ENCODE measurements around the gene SSC5D. TPM values are rescaled to one million over a fixed set of nuclear protein-coding genes. Genes with fewer than 3 reads are reported as not detected.

The SSC5D gene
- total RNA-seq: 6.9 and 19.6 TPM in 2 replicates

DNA sequence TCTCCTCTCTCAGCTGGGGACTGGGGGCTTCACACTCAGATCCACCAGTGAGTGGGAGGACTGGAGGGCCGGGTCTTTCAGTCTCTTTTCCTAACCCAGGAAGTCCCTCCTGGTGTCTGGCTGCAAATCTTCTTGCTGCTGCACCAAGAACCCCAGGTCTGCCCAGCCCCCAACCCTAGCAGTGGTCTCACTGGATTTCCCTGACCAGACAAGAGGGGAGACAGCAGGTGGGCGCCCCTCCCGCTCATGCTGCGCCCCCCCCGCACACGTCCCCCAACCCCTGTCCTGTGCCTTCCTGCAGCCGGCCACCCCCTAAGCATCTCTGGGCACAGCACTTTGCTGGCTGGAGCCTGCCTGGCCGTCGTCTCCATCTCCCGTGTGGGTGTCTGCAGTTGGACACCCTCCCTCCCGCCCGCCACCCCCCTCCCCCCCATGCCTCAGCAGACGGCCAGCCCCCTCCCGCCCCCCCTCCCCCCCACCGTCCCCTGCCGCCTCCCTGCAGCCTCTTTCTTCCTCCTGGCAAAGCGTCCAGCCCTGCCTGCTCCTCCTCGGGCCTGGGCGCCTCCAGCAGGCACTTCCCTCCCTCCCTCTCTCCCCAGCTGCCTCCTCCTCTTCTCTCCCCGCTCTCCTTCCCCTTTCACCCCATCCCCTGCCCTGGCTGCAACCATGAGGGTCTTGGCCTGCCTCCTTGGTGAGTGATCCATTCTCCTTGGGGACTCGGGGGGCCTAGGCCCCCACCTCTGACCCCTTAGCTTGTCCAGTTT lies at the start of gene SSC5D:
SSC5D (plus strand) TSS at position 513 of the 764 bp plus-strand sequence; CDS start at position 667, 154 bp downstream.

GRCh38 chr19:55443045-55443823 lies 45.0 kb upstream of the SSC5D start, which contains the start of gene SHISA7:
Gene SHISA7 (minus strand): TSS chr19:55443300. CDS start chr19:55442863, 437 bp downstream.

GRCh38 chr19:55461259-55461973 lies 26.8 kb upstream of the SSC5D start, which contains the start of gene ISOC2:
Gene ISOC2 (minus strand): TSS chr19:55461642. CDS start chr19:55456486, 5,156 bp downstream.

DNA sequence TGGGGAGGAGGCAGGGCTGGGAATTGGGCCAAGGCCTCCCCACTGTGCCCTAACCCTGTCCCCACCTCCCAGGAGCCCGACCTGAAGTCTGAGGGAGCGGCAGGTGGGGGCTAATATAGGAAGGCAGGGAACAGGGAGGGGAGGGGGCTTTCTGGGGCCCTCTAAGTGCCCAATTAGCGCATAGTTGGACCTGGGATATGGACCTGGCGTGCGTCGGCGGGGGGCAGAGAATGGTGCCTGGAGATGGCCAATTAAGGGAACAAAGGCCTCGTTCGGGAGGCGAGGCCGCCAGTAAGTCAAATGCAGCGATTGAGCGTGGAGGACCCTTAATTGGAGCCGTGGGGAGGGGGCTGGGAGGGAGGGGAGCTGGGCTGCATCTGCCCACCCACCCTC lies 23.6 kb upstream of the SSC5D start, which contains the start of gene C19orf85:
C19orf85 (minus strand) TSS at position 90 of the 393 bp plus-strand sequence. CDS start 197 bp downstream, outside the sequence.

DNA sequence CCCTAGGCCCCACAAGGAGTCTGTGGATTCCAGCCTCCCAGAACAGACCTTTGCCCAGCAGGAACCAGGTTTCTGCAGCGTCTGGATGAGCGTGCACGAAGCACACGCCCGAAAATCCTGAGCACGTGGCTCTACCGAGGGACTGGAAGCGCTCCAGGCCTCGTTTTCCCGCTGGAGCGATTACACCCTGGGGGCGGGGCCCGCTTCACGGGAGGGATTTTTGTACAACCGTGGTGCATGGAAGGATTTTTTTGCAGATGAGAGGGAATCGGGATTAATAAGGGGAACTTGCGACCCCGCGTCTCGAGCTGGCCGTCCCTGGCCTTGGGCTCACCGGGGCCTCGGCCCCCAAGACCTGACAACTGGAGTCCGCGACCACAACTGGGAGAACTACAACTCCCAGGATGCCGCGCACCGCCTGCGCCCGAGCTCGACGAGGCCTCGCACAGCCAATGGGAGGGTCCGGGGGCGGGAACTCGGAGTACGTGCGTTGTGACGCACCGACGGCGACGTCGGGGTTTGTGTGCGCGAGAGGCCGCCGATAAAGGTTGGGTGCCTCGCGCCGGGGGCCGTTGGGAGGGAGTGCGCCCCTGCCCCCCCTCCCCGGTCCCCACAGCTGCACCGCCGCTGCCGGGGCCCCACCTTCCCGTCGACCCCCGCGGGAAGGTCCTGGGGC lies 12.0 kb upstream of the SSC5D start, which contains the start of gene ZNF628:
ZNF628 (plus strand) TSS at position 518 of the 676 bp plus-strand sequence. CDS start 3,294 bp downstream, outside the sequence.

DNA sequence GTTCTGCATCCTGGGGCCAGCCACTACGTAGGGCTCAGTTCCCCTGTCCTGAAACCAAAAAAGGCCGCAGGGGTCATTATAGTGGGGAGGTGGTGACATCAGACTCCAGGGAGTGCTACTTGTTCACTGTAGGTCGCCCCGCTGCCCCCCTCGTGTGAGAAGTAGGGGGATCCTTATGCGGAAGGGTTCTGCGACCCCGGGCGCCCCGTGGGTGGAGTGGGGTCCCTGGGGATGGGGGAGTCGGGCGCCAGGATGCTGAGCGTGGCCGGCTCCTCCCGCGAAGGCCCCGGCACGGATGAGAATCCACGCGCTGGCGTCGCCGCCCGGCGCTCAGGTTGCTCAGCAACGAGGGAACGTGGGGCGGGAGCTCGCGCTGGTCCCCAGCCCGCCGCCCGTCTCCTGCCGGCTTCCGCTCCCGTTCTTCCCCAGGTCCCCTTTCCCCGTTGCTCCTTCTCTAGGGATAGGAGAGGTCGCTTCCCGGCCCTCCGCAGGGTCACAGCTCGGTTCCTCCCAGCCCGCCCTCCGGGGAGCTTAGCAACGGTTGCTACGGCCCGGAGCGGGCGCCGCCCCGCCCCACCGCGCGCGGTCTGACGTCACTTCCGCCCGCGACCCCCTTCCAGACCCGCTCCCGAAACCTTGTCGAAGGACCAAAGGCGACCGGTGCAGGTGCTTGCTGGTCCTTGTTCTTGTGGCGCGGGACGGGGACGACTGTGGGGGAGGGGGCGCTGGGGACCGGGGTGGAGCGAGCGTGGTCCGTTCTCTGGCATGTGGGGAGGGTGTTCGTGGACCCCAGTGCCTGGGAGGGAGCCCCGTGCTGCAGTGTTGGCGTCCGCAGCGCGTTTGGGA lies 3.4 kb upstream of the SSC5D start, which contains the start of gene NAT14:
NAT14 (plus strand) TSS at position 596 of the 846 bp plus-strand sequence. CDS start 521 bp downstream, outside the sequence.

GRCh38 chr19:55536951-55537740 lies 48.9 kb downstream of the SSC5D start, which contains the start of gene SBK2:
Gene SBK2 (minus strand): TSS chr19:55537133. CDS start chr19:55536294, 839 bp downstream.

DNA sequence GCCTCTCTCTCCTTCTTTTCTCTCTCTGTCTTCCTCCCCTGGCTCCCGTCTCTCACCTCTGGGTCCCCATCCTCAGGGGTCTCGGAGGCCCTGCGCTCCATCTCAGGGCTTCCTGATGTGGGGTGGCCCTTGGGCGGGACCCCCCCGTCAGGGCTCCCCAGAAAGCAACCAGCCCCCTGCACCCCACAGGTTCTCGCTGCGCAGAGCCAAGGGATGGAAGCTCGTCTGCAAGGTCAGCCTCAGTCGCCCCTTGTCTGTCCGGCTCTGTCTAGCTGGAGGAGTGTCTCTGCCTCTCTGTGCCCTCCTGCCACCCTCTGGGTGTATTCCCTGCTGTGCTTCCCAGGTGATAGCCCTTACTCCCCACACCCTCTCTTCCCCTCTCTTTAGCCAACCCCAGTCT lies 57.2 kb downstream of the SSC5D start, which contains the start of gene SBK3:
SBK3 (minus strand) TSS at position 101 of the 400 bp plus-strand sequence; CDS start at position 101, 0 bp downstream.

Other genes with a start within 250 kb of the SSC5D start
- gene PPP6R1, start 229.4 kb upstream of the SSC5D start, total RNA-seq: 34.1 and 42.2 TPM in 2 replicates
- 50.1 and 59.6 TPM in 2 replicates for gene HSPBP1, start 208.3 kb upstream of the SSC5D start, total RNA-seq
- 6.3 and 16.0 TPM in 2 replicates for gene BRSK1, start 204.4 kb upstream of the SSC5D start, total RNA-seq
- gene TMEM150B, start 163.1 kb upstream of the SSC5D start, total RNA-seq: not detected in 2 replicates
- gene KMT5C, start 148.6 kb upstream of the SSC5D start, total RNA-seq: 5.8 and 29.9 TPM in 2 replicates
- 0.56 TPM in 1 of 2 replicates, not detected in the other for gene COX6B2, start 133.7 kb upstream of the SSC5D start, total RNA-seq
- not detected in 2 replicates for gene GARIN5B, start 125.2 kb upstream of the SSC5D start, total RNA-seq
- gene IL11, start 118.0 kb upstream of the SSC5D start, total RNA-seq: 12.8 and 57.4 TPM in 2 replicates
- gene TMEM190, start 111.6 kb upstream of the SSC5D start, total RNA-seq: 0.72 TPM in 1 of 2 replicates, not detected in the other
- 0.39 TPM in 1 of 2 replicates, not detected in the other for gene TMEM238, start 104.1 kb upstream of the SSC5D start, total RNA-seq
- 712 and 1,214 TPM in 2 replicates for gene RPL28, start 102.5 kb upstream of the SSC5D start, total RNA-seq
- gene UBE2S, start 80.6 kb upstream of the SSC5D start, total RNA-seq: 73.9 and 116 TPM in 2 replicates
- not detected in 2 replicates for gene SHISA7, start 45.1 kb upstream of the SSC5D start, total RNA-seq
- gene ISOC2, start 26.8 kb upstream of the SSC5D start, total RNA-seq: 40.2 and 112 TPM in 2 replicates
- not detected in 2 replicates for gene C19orf85, start 23.7 kb upstream of the SSC5D start, total RNA-seq
- gene ZNF628, start 11.8 kb upstream of the SSC5D start, total RNA-seq: 3.2 and 10.4 TPM in 2 replicates
- 28.7 and 53.0 TPM in 2 replicates for gene NAT14, start 3.2 kb upstream of the SSC5D start, total RNA-seq
- gene SBK2, start 48.7 kb downstream of the SSC5D start, total RNA-seq: 1.8 TPM in 1 of 2 replicates, not detected in the other
- 0.13 and 0.40 TPM in 2 replicates for gene SBK3, start 57.1 kb downstream of the SSC5D start, total RNA-seq
- 7.2 and 13.8 TPM in 2 replicates for gene ZNF579, start 92.4 kb downstream of the SSC5D start, total RNA-seq
- 3.5 and 8.9 TPM in 2 replicates for gene FIZ1, start 111.1 kb downstream of the SSC5D start, total RNA-seq
- gene ZNF524, start 111.9 kb downstream of the SSC5D start, total RNA-seq: 17.5 and 19.0 TPM in 2 replicates
- gene ZNF865, start 117.2 kb downstream of the SSC5D start, total RNA-seq: 3.7 and 6.8 TPM in 2 replicates
- 3.9 and 5.3 TPM in 2 replicates for gene ZNF784, start 136.1 kb downstream of the SSC5D start, total RNA-seq
- 18.1 and 30.6 TPM in 2 replicates for gene ZNF580, start 152.6 kb downstream of the SSC5D start, total RNA-seq
- gene ZNF581, start 155.2 kb downstream of the SSC5D start, total RNA-seq: 33.0 and 58.8 TPM in 2 replicates
- gene CCDC106, start 159.8 kb downstream of the SSC5D start, total RNA-seq: 18.0 and 25.4 TPM in 2 replicates
- gene U2AF2, start 166.6 kb downstream of the SSC5D start, total RNA-seq: 101 and 133 TPM in 2 replicates
- gene EPN1, start 186.8 kb downstream of the SSC5D start, total RNA-seq: 126 and 179 TPM in 2 replicates
- not detected in 2 replicates for gene NLRP9, start 250.0 kb downstream of the SSC5D start, total RNA-seq

All from epithelial cell of alveolus of lung (primary cell).